Esophagus muscularis mucosa (tissue), 4 donors: ENCODE results near the gene UTF1. TPM values are rescaled to one million over a fixed set of nuclear protein-coding genes. Genes with fewer than 3 reads are reported as not detected.

Source experiments
- DNase-seq: peaks from one replicate; pipeline ENCODE4 v3.0.0-alpha.2; 2017; ENCODE audit errors: extremely low spot score
- H3K27ac ChIP-seq, 4 donors: fragments of 200-600 bp; sonication (generic); replicated peaks in 1 of 4; 1 replicate in 3 of 4; 2 replicates in 1 of 4; pipeline ENCODE4 v1.5.1; 2016 to 2019; ENCODE audit warnings: mild to moderate bottlenecking in 1 of 4
- H3K27me3 ChIP-seq, 4 donors: fragments of 200-600 bp; sonication (generic); one replicate each; pipeline versions ENCODE4 v1.5.1 to v1.6.0; 2016 to 2019
- H3K36me3 ChIP-seq, 4 donors: fragments of 200-600 bp; sonication (generic); one replicate each; pipeline ENCODE4 v1.5.1; 2016 to 2019
- H3K4me1 ChIP-seq, 4 donors: fragments of 200-600 bp; sonication (generic); one replicate each; pipeline ENCODE4 v1.5.1; 2016 to 2019
- H3K4me3 ChIP-seq, 4 donors: fragments of 200-600 bp; sonication (generic); 1 replicate in 2 of 4; 2 replicates in 2 of 4; pipeline ENCODE4 v1.5.1; 2016 to 2019; ENCODE audit warnings: mild to moderate bottlenecking in 4 of 4, moderate library complexity in 1 of 4
- H3K9me3 ChIP-seq, 4 donors: fragments of 200-600 bp; sonication (generic); 1 replicate in 3 of 4; 2 replicates in 1 of 4; pipeline ENCODE4 v1.5.1; 2016 to 2019
- CTCF ChIP-seq, 3 experiments: fragments of 200-600 bp in 2 of 3; fragments of 450-650 bp in 1 of 3; sonication (generic) in 2 of 3; IDR thresholded peaks; one replicate each; pipeline ENCODE4 v1.5.1; 2017 to 2019; ENCODE audit warnings: antibody characterized with exemption in 3 of 3, mild to moderate bottlenecking in 2 of 3, moderate library complexity in 1 of 3
- EP300 ChIP-seq: sonication (generic); formaldehyde crosslinking; IDR thresholded peaks from one replicate; pipeline ENCODE4 v1.6.1; 2017; ENCODE audit warnings: antibody characterized with exemption
- POLR2A ChIP-seq: fragments of 450-650 bp; IDR thresholded peaks from one replicate; pipeline ENCODE4 v1.6.1; 2017; ENCODE audit warnings: antibody characterized with exemption, moderate library complexity, mild to moderate bottlenecking, low read depth
- POLR2AphosphoS5 ChIP-seq, 2 donors: sonication (generic); formaldehyde crosslinking; IDR thresholded peaks; one replicate each; pipeline ENCODE4 v1.6.1; 2017; ENCODE audit warnings: antibody characterized with exemption in 2 of 2
- whole genome bisulfite sequencing: methylation state at CpG from one replicate; pipeline ENCODE4 v1.1.5; 2018; 5-methylcytosine and 5-hydroxymethylcytosine counted together
- intact Hi-C: fragments of 100-400 bp; cut with DNase I; formaldehyde crosslinking; loops from one replicate; pipeline ENCODE4 v1.15.1; 2023
- total RNA-seq, 4 donors: library from RNA; depleted of rRNA; stranded (reverse); fragments of >200 nt; gene quantifications; one replicate each; pipeline versions ENCODE4 v1.1.0 to v1.2.1, GENCODE V29; 2016

The UTF1 gene
- total RNA-seq, 4 donors from 2014 or later, result not detected

- Histone ChIP-seq H3K27ac (no peak overlapping the region), H3K27me3 (peaks cover 0 to 98% (median 5%) of the 10 kb centered on the region in 4 donors), H3K4me1 (no peaks in the 10 kb centered on the region), H3K36me3 (no peaks in the 10 kb centered on the region), H3K4me3 (no peak overlapping the region), H3K9me3 (no peaks in the 10 kb centered on the region)
- intact Hi-C loops, result no loop called here
- TF ChIP-seq CTCF (IDR thresholded peaks at IDR 0.05) (no peak), EP300 (no peak), POLR2A (no peak), POLR2AphosphoS5 (IDR thresholded peaks at IDR 0.05) (no peak)
- 88% methylated on average over 23 of the region's 36 CpGs for WGBS
- no peak for DNase-seq
These were observed 17.8 kb downstream of the UTF1 start for GRCh38 chr10:133247681-133248333.

DNA sequence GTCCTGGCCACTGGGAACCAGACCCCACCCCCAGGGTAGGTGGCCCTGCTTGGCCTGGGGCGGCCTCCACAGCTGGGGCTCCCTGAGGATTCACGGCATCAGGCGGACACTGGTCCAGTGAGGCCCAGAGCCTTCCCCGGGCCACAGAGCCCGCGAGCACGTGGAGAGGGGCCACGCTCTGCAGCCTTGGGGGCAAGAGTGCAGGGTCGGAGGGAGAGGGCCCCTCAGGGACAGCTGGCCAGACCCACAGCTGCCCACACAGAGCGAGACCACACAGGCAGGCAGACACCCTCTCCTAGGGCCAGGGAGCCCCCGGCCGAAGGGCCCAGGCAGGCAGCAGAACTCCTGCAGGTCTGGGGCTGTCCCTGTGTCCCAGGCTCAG, 18.3 kb downstream of the UTF1 start:
- H3K36me3 ChIP-seq, result no peaks in the 10 kb centered on the region
- H3K4me1 ChIP-seq, result no peaks in the 10 kb centered on the region
- no peak overlapping the region for H3K4me3 ChIP-seq
- WGBS, result 85% methylated on average over 8 of the region's 12 CpGs
- H3K27me3 ChIP-seq, result peaks cover 0 to 95% (median 5%) of the 10 kb centered on the region in 4 donors
- DNase-seq, result no peak
- H3K9me3 ChIP-seq, result no peaks in the 10 kb centered on the region
- intact Hi-C loops, result no loop called here
- no peak overlapping the region for H3K27ac ChIP-seq
- TF ChIP-seq POLR2A (no peak), CTCF (IDR thresholded peaks at IDR 0.05) (no peak), EP300 (no peak), POLR2AphosphoS5 (IDR thresholded peaks at IDR 0.05) (no peak)

DNA sequence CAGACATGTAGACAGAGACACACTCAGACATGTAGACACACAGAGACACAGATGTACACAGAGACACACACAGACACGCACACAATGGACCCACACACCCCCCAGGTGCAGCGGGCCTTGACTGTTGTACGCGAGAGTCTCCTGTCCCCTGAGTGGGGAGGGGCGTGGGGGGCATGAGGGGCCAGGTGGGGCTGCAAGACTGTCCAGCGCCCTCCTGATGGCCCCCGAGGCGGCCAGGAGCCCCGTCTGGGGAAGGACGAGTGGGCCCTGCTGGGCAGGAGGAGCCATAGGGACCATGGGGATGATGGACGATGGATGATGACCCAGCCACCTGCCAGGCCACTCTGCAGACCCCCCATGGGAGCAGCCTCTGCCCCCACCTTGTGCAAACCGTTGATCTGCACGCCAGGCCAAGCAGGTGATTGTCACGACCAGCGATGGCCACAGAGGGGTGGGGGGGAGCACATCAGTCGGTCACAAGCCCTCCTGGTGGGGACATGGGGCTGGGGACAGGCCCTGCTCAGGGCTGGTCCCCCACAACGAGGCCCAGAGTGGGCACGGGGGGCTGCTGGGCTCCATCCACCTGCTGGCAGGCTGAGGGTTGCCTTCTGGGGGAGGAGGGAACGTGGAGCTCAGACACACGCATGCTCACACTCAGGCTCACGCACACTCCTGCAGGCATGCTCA, 19.2 kb downstream of the UTF1 start:
- H3K27me3 ChIP-seq, result peaks cover 0 to 86% (median 5%) of the 10 kb centered on the region in 4 donors
- intact Hi-C loops, result no loop called here

DNA sequence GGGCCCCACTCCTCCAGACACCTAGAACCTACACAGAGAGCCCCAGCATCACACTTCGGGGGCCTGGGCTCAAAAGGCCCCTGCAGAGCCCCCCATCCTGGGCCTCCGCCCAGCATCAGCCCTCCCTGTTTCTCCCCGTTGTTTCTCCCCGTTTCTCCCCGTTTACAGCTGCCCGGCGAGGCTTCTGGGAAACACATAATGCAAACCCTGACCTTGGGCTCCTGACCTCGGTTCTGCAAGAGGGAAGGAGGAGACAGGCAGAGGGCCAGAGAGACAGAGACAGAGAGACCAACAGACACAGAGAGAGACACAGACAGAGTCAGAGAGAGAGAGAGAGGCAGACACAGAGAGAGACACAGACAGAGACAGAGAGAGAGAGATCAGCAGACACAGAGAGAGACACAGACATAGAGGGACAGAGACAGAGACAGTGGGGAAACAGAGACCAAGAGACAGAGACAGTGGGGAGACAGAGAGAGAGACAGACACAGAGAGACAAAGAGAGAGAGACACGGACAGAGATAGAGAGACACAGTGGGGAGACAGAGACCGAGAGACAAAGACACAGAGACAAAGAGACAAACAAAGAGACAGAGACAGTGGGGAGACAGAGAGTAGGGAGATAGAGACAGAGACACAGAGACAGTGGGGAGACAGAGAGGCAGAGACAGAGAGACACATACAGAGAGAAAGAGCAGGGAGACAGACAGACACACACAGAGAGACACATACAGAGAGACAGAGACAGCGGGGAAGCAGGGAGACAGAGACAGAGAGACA, 20.1 kb downstream of the UTF1 start:
- DNase-seq, result no peak
- no peak overlapping the region for H3K4me3 ChIP-seq
- no peaks in the 10 kb centered on the region for H3K36me3 ChIP-seq
- TF ChIP-seq EP300 (no peak), CTCF (IDR thresholded peaks at IDR 0.05) (no peak), POLR2A (no peak), POLR2AphosphoS5 (IDR thresholded peaks at IDR 0.05) (no peak)
- peaks cover 0 to 80% (median 5%) of the 10 kb centered on the region in 4 donors for H3K27me3 ChIP-seq
- H3K9me3 ChIP-seq, result no peaks in the 10 kb centered on the region
- intact Hi-C loops, result no loop called here
- WGBS, result 53% methylated on average over 11 of the region's 11 CpGs
- H3K27ac ChIP-seq, result no peak overlapping the region
- H3K4me1 ChIP-seq, result no peaks in the 10 kb centered on the region

More for the DNA sequence above, 19.2 kb downstream of the UTF1 start:
- Histone ChIP-seq H3K4me3 (no peak overlapping the region), H3K27ac (no peak overlapping the region), H3K4me1 (no peaks in the 10 kb centered on the region), H3K9me3 (no peaks in the 10 kb centered on the region), H3K36me3 (no peaks in the 10 kb centered on the region)
- DNase-seq, result no peak
- 82% methylated on average over 12 of the region's 21 CpGs for WGBS
- no peak for TF ChIP-seq EP300
- TF ChIP-seq CTCF (IDR thresholded peaks at IDR 0.05), result no peak
- no peak for TF ChIP-seq POLR2AphosphoS5 (IDR thresholded peaks at IDR 0.05)
- no peak for TF ChIP-seq POLR2A
